GM12878 (cell line): ENCODE results near the gene FFAR2. TPM values are rescaled to one million over a fixed set of nuclear protein-coding genes. Genes with fewer than 3 reads are reported as not detected.
A peak's percentile ranks its signal among the peaks of the same experiment; 100 is the strongest.

ENCODE experiments used
- ESRRA ChIP-seq: IDR thresholded peaks from 2 replicates; pipeline ENCODE4 v1.6.1; 2012; ENCODE audit warnings: mild to moderate bottlenecking, low read length, improper control_type of control experiment
- HDGF ChIP-seq: fragments of 450-650 bp; IDR thresholded peaks from 2 replicates; pipeline ENCODE4 v1.6.1; 2016; ENCODE audit warnings: antibody characterized with exemption
- KAT2A ChIP-seq: conservative IDR thresholded peaks from 2 replicates; pipeline ENCODE4 v1.6.1; 2011; ENCODE audit warnings: low read depth, low read length; ENCODE audit not compliant: control insufficient read depth
- MEF2A ChIP-seq: IDR thresholded peaks from 2 replicates; pipeline ENCODE4 v1.6.1; 2011; ENCODE audit warnings: low read depth, mild to moderate bottlenecking, low read length, moderate library complexity; ENCODE audit not compliant: insufficient read depth
- NFYB ChIP-seq: IDR thresholded peaks from 2 replicates; pipeline ENCODE4 v1.6.1; 2011; ENCODE audit warnings: low read depth, mild to moderate bottlenecking, low read length, improper control_type of control experiment, moderate library complexity; ENCODE audit not compliant: insufficient read depth
- NR2C2 ChIP-seq: IDR thresholded peaks from 2 replicates; pipeline ENCODE4 v1.6.1; 2011; ENCODE audit warnings: borderline replicate concordance, low read depth; ENCODE audit not compliant: control insufficient read depth, insufficient read length
- RBBP5 ChIP-seq: fragments of 200-600 bp; sonication (generic); conservative IDR thresholded peaks from 2 replicates; pipeline ENCODE4 v1.6.1; 2016
- SMAD1 ChIP-seq: fragments of 450-650 bp; IDR thresholded peaks from 2 replicates; pipeline ENCODE4 v1.6.1; 2018; ENCODE audit warnings: mild to moderate bottlenecking, low read depth; ENCODE audit not compliant: partially characterized antibody
- SREBF1 ChIP-seq: IDR thresholded peaks from 2 replicates; pipeline ENCODE4 v1.6.1; 2012; ENCODE audit warnings: mild to moderate bottlenecking, low read length
- USF2 ChIP-seq: IDR thresholded peaks from 2 replicates; pipeline ENCODE4 v1.6.1; 2011; ENCODE audit warnings: low read depth, low read length, improper control_type of control experiment, borderline replicate concordance
- ZBTB11 ChIP-seq: fragments of 450-650 bp; formaldehyde crosslinking; IDR thresholded peaks from 2 replicates; pipeline ENCODE4 v1.5.0; 2022; ENCODE audit warnings: mild to moderate bottlenecking, missing genetic modification characterization
- ZBTB4 ChIP-seq: fragments of 450-650 bp; formaldehyde crosslinking; IDR thresholded peaks from 2 replicates; pipeline ENCODE4 v1.4.0; 2022; ENCODE audit warnings: mild to moderate bottlenecking, moderate library complexity
- ZNF592 ChIP-seq: fragments of 450-650 bp; IDR thresholded peaks from 2 replicates; pipeline ENCODE4 v1.6.1; 2017; ENCODE audit warnings: mild to moderate bottlenecking, moderate library complexity
- polyA plus RNA-seq, 11 experiments: library from polyadenylated mRNA; depleted of rRNA in 4 of 11; unstranded in 6 of 11; stranded (reverse) in 5 of 11; fragments of >200 nt; fragmentation: Nextera tagmentation in 4 of 11; fragmentation: Illumina TruSeq in 1 of 11; extraction: Ambion mirVana in 4 of 11; extraction: Trizol in 1 of 11; gene quantifications; 1 replicate in 1 of 11; 2 replicates in 10 of 11; pipeline versions ENCODE4 v1.2.1 to v1.2.3, GENCODE V29; 2011 to 2016; ENCODE audit warnings: inconsistent platforms in 2 of 11, missing spikeins in 2 of 11, low read depth in 1 of 11
- total RNA-seq, 4 experiments: library from RNA; depleted of rRNA in 3 of 4; stranded (reverse); fragments of >200 nt in 3 of 4; fragmentation: Illumina TruSeq in 1 of 4; extraction: Trizol in 1 of 4; gene quantifications; 2 replicates each; pipeline versions ENCODE4 v1.2.1 to v1.2.3, GENCODE V29; 2013 to 2021

FFAR2 gene
- total and polyA plus RNA-seq, 10 of the 15 experiments (the other 5 are each of a cell fraction or from before 2014, with no cell fraction given) = 0.05 to 4.0 (median 2.1) TPM

- no peak for TF ChIP-seq ZNF592
- TF ChIP-seq NR2C2 = no peak
- no peak for TF ChIP-seq SMAD1
- no peak for TF ChIP-seq ZBTB11 (CRISPR knock-in tag)
- TF ChIP-seq SREBF1 = no peak
- no peak for TF ChIP-seq ESRRA
- TF ChIP-seq USF2 = no peak
- no peak for TF ChIP-seq HDGF
- TF ChIP-seq ZBTB4 (CRISPR knock-in tag) = no peak
- peak; percentile 81 for TF ChIP-seq MEF2A
- no peak for TF ChIP-seq RBBP5
- TF ChIP-seq NFYB = no peak
- no peak for TF ChIP-seq KAT2A
These were observed 11.3 kb upstream of the FFAR2 start (continued) for GRCh38 chr19:35436477-35437405.
